ENCODE results near the gene DDX39B. TPM values are rescaled to one million over a fixed set of nuclear protein-coding genes. Genes with fewer than 3 reads are reported as not detected.

DDX39B gene
- total and polyA plus RNA-seq, 2 donors (not counting 3 experiments of a cell fraction or from before 2014, with no cell fraction given): 453 to 766 TPM

- Histone ChIP-seq H3K4me1 (ENCODE audit: control insufficient read depth, extremely low read depth, insufficient read depth, low read length) (peaks cover 2% of the 10 kb centered on the region), H2AFZ (ENCODE audit: low read depth, low read length) (no peak overlapping the region), H3K27me3 (ENCODE audit: control insufficient read depth in 2 of 2, insufficient read depth in 2 of 2, low read length in 2 of 2) (peaks cover 3 to 8% of the 10 kb centered on the region in 2 experiments), H3K79me2 (ENCODE audit: control insufficient read depth, insufficient read depth, low read length) (no peaks in the 10 kb centered on the region), H3K27ac (ENCODE audit: insufficient read depth, low read depth, low read length) (no peak overlapping the region), H3K4me3 (replicated peaks in 1 of 3; ENCODE audit: insufficient read depth in 1 of 3, low read depth in 1 of 3, low read length in 3 of 3) (no peak overlapping the region), H3K9me1 (replicated peaks; ENCODE audit: control insufficient read depth, extremely low read depth, insufficient read depth, low read length) (no peaks in the 10 kb centered on the region), H4K20me1 (replicated peaks; ENCODE audit: control insufficient read depth, extremely low read depth, insufficient read depth, low read length) (no peaks in the 10 kb centered on the region), H3K4me2 (ENCODE audit: insufficient read depth, low read length) (no peak overlapping the region), H3K9me3 (replicated peaks; ENCODE audit: control insufficient read depth, insufficient read depth, low read length) (no peaks in the 10 kb centered on the region), H3K9ac (replicated peaks; ENCODE audit: extremely low read depth, insufficient read depth, low read length) (no peak overlapping the region), H3K36me3 (ENCODE audit: control insufficient read depth in 2 of 2, extremely low read depth in 1 of 2, insufficient read depth in 2 of 2, low read length in 2 of 2) (no peaks in the 10 kb centered on the region)
- BruUV-seq (replicated peaks): no TSS peak
- no peak for TF ChIP-seq MYC (IDR thresholded peaks at IDR 0.05; ENCODE audit: low read depth, low read length)
- TF ChIP-seq JUN (IDR thresholded peaks at IDR 0.05; ENCODE audit: borderline replicate concordance, insufficient read depth, insufficient read length, low read depth): no peak
- no peak for TF ChIP-seq EZH2 (IDR thresholded peaks at IDR 0.05; ENCODE audit: borderline replicate concordance, low read depth, low read length, severe bottlenecking)
- no peak for TF ChIP-seq GATA2 (IDR thresholded peaks at IDR 0.05; ENCODE audit: insufficient read depth, insufficient read length, low read depth, low read length)
- no peak for TF ChIP-seq CTCF (IDR thresholded peaks at IDR 0.05; ENCODE audit: extremely low read depth in 1 of 2, insufficient read depth in 1 of 2, low read depth in 1 of 2, low read length in 2 of 2)
- TF ChIP-seq POLR2A (IDR thresholded peaks at IDR 0.05; ENCODE audit: low read depth, low read length): no peak
- TF ChIP-seq MAX (IDR thresholded peaks at IDR 0.05; ENCODE audit: insufficient read depth, insufficient read length): no peak
- no peak for TF ChIP-seq FOS (IDR thresholded peaks at IDR 0.05; ENCODE audit: borderline replicate concordance, insufficient read depth, low read length)
- TF ChIP-seq POLR2AphosphoS5 (IDR thresholded peaks at IDR 0.05; ENCODE audit: insufficient read depth, low read depth, low read length): no peak
- intact Hi-C loops (cut with micrococcal nuclease): no loop called here
- CTCF ChIA-PET: interaction anchor here (0.8 to 1.3 kb wide), 2 partner anchors 9 to 12 kb away, joined by 3 to 4 read pairs; no protein-coding TSS in a partner anchor
- dilution Hi-C loops (cut with MboI; ENCODE audit: extremely low pct_ligation_motif_present, low sequenced_read_pairs): no loop called here
- DNase-seq (ENCODE audit: low read depth, low spot score) (no peak), FAIRE-seq (no peak)
- POLR2A ChIA-PET: no interaction called here
Measured at GRCh38 chr6:31483392-31483791, 58.4 kb downstream of the DDX39B start.

All from endothelial cell of umbilical vein (primary cell).